ENCODE data around the gene ASPSCR1.
A peak's percentile ranks its signal among the peaks of the same experiment; 100 is the strongest.

ASPSCR1 gene

DNA sequence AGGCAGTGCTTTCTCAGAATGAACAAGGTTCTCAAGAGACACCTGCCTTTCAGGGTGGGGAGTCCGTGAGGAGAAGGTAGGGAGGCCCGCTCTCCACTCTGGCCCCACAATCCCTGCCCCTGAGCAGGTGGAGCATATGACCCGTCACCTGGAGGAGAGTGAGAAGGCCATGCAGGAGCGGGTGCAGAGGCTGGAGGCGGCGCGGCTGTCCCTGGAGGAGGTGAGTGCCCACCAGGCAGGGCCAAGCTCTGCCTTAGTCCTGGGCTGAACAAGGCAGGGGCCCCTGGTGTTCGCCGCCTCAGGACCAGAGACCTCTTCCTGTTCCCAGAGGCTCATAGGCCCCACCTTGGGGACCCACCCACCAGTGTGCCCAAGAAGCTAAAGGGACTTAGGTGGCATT, 51.5 kb downstream of the ASPSCR1 start:
- Histone ChIP-seq H3K27ac (no peak overlapping the region), H3K4me3 (no peak overlapping the region)
- TF ChIP-seq, protein P1, sequence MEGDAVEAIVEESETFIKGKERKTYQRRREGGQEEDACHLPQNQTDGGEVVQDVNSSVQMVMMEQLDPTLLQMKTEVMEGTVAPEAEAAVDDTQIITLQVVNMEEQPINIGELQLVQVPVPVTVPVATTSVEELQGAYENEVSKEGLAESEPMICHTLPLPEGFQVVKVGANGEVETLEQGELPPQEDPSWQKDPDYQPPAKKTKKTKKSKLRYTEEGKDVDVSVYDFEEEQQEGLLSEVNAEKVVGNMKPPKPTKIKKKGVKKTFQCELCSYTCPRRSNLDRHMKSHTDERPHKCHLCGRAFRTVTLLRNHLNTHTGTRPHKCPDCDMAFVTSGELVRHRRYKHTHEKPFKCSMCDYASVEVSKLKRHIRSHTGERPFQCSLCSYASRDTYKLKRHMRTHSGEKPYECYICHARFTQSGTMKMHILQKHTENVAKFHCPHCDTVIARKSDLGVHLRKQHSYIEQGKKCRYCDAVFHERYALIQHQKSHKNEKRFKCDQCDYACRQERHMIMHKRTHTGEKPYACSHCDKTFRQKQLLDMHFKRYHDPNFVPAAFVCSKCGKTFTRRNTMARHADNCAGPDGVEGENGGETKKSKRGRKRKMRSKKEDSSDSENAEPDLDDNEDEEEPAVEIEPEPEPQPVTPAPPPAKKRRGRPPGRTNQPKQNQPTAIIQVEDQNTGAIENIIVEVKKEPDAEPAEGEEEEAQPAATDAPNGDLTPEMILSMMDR (IDR thresholded peaks at IDR 0.05): no peak
- no peak for DNase-seq (ENCODE audit: low spot score)

- no peak for DNase-seq (ENCODE audit: low spot score)
- TF ChIP-seq, protein P1 (IDR thresholded peaks at IDR 0.05): no peak
- no peak overlapping the region for H3K4me3 ChIP-seq
- H3K27ac ChIP-seq: no peak overlapping the region
Observed at GRCh38 chr17:82029391-82029790, 52.0 kb downstream of the ASPSCR1 start.

- Histone ChIP-seq H3K4me3 (peak overlapping the region; percentile 69), H3K27ac (no peak overlapping the region)
- TF ChIP-seq, protein P1 (IDR thresholded peaks at IDR 0.05): no peak
- DNase-seq (ENCODE audit: low spot score): no peak
Observed at GRCh38 chr17:82029990-82030469, 52.6 kb downstream of the ASPSCR1 start.

DNA sequence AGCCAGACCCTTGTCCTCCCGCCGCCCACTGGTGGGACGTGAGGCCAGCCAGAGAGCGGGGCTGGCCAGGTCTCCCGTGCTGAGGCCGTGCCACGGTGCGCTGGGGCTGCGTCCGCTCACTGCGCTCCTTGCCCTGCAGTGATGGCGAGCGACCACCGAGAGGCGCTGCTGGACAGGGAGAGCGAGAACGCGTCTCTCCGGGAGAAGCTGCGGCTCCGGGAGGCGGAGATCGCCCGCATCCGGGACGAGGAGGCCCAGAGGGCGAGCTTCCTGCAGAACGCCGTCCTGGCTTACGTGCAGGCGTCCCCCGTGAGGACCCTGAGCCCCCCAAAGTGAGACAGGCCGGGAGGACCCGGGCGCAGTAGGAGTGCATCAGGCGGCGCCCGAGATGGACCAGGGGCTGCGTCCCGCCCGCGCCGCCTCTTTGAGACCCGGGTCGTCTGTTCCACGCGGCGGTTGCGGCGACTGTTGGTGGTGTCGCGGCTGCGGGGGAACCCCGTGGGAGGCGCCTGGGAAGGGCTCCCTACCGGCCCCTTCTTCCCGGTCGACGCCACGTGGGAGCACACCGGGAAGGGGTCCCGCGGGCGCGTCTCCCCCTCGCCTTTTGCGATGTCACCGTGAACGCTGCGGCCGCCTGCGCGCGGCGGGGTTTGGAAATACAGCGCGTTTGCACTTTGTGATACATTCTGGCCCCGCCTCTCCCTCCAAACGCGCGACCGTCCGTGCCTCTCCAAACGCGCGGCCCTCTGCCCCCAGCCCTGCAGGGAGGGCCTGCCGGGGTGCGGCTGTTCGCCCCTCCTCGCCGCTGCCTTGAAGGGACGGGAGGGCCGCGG, 53.3 kb downstream of the ASPSCR1 start:
- TF ChIP-seq, protein P1 (IDR thresholded peaks at IDR 0.05): peak; percentile 84
- Histone ChIP-seq H3K4me3 (peak overlapping the region; percentile 69), H3K27ac (peak overlapping the region in 1 of 2 donors; percentile 40)
- no peak for DNase-seq (ENCODE audit: low spot score)

DNA sequence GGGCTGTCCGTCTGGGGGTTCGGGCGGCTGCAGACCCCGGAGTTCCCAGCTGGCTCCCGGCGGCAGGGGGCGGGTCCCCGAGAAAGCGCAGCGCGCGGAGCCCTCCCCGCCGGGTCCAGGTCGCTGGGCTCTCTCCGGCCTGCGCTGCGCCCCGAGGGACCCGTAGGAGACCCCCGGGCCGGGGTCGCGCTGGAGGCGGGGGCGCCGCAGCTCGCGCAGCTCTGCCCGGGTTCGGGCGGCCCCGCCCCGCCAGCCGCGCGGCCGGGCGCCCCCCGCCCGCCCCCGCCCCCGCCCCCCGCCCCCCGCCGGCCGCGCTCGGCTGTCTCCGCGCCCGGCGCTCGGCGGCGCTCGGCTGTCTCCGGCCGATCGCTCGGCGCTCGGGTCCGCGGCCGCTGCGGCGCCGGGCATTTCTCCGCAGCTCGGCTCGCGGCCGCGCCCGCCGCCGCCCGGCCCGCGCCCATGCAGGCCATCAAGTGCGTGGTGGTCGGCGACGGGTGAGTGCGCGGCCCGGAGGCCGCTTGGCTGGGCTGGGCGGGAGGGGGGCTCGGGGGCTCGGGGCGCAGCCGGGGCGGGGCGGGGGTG, 54.0 kb downstream of the ASPSCR1 start, which contains the start of gene RAC3:
Gene RAC3 (plus strand): TSS at position 376 of the 582 bp plus-strand sequence. CDS start 84 bp downstream, at position 460.
- peak within 1 kb of the TSS; percentile 69 for H3K4me3 ChIP-seq
- no peak for DNase-seq (ENCODE audit: low spot score)
- TF ChIP-seq, protein P1 (IDR thresholded peaks at IDR 0.05): no peak
- H3K27ac ChIP-seq: peak within 1 kb of the TSS in 1 of 2 donors; percentile 40

DNA sequence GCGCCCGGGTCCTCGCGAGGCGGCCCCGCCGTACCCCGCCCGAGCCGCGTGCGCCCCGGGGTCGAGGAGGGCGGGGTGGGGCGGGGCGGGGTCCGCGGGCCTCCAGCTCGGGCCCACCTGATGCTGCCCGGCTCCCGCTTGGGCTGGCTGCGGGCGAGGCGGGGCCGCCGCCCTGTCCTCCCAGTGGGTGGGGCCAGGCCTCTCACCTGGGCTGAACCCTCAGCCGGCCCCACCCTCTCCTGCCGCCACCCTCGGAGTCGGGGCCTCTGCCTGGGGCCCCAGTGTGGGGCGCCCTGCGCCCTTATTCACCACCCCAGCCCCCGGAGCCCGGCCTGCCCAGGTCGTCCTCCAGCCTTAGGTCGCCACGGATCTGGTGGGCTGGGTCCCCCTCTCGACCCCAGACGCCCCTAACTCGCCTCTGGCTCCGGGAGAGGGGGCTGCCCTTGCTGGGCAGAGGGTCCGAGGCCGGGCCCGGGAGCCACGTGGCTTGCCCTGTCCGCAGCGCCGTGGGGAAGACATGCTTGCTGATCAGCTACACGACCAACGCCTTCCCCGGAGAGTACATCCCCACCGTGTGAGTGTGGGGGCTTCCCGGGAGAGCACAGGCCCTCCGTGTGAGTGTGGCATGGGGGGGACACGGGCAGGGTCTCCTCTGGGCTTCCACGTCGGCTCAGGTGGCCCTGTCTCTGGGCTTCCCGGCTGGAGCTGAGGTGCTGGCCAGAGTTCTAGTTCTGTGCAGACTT, 54.6 kb downstream of the ASPSCR1 start:
- DNase-seq (ENCODE audit: low spot score): no peak
- TF ChIP-seq, protein P1 (IDR thresholded peaks at IDR 0.05): no peak
- Histone ChIP-seq H3K27ac (no peak overlapping the region), H3K4me3 (peak overlapping the region; percentile 69)
